HCT116 (cell line): ENCODE data around the gene IFI27L2.

Source experiments
- CEBPB ChIP-seq: IDR thresholded peaks from 2 replicates; pipeline ENCODE4 v1.6.1; 2012; ENCODE audit warnings: low read depth
- CTCF ChIP-seq, 3 experiments: fragments of 200-600 bp in 1 of 3; sonication (generic) in 1 of 3; IDR thresholded peaks in 2 of 3; conservative IDR thresholded peaks in 1 of 3; 2 replicates each; pipeline ENCODE4 v1.5.1; 2012 to 2017; ENCODE audit warnings: low read depth in 2 of 3, low read length in 2 of 3, antibody characterized with exemption in 1 of 3, borderline replicate concordance in 1 of 3, control low read depth in 1 of 3, mild to moderate bottlenecking in 1 of 3, mixed read lengths in 1 of 3, mixed run types in 1 of 3, moderate library complexity in 1 of 3; ENCODE audit not compliant: insufficient read depth in 1 of 3
- EZH2 ChIP-seq: fragments of 200-600 bp; sonication (generic); IDR thresholded peaks from 2 replicates; pipeline ENCODE4 v1.6.1; 2017; ENCODE audit warnings: antibody characterized with exemption, mixed run types
- POLR2A ChIP-seq: IDR thresholded peaks from 2 replicates; pipeline ENCODE4 v1.7.0; 2011; ENCODE audit warnings: borderline replicate concordance; ENCODE audit not compliant: insufficient read depth, insufficient read length; ENCODE audit errors: extremely low read depth
- POLR2AphosphoS5 ChIP-seq: IDR thresholded peaks from 2 replicates; pipeline ENCODE4 v1.6.1; 2011; ENCODE audit warnings: mild to moderate bottlenecking, low read depth, low read length, moderate library complexity
- SRF ChIP-seq: IDR thresholded peaks from 2 replicates; pipeline ENCODE4 v1.6.1; 2012; ENCODE audit warnings: low read depth
- TF ChIP-seq, protein P1 (sequence below): IDR thresholded peaks from 2 replicates; pipeline ENCODE4 v1.6.1; 2012; ENCODE audit warnings: low read depth

DNA sequence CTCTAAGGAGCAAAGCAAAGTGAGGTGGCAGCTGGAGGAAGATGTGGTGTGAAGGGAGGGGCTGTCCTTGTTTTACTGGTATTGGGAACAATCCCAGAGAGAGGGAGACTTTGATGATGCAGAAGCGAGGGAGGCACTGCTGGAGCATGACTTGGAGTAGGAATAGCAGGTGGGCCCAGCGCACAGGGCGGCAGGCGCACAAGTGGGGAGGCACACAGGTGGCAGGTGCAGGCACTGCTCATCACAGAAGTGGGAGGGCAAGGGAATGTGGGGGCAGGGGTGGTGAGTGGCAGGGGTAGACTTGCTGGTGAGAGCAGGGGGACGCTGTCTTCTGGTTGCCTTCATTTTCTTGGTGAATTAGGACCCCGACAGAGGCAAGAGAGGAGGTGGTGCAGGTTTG lies 30.4 kb downstream of the IFI27L2 start:
- TF ChIP-seq POLR2A (no peak), CTCF (IDR thresholded peaks at IDR 0.05 in 2 of 3, conservative IDR thresholded peaks at IDR 0.05 in 1 of 3; ENCODE audit: borderline replicate concordance in 1 of 3, insufficient read depth in 1 of 3, low read depth in 2 of 3, low read length in 2 of 3) (no peak), EZH2 (no peak), CEBPB (no peak), POLR2AphosphoS5 (no peak), SRF (no peak)
- TF ChIP-seq, protein P1, sequence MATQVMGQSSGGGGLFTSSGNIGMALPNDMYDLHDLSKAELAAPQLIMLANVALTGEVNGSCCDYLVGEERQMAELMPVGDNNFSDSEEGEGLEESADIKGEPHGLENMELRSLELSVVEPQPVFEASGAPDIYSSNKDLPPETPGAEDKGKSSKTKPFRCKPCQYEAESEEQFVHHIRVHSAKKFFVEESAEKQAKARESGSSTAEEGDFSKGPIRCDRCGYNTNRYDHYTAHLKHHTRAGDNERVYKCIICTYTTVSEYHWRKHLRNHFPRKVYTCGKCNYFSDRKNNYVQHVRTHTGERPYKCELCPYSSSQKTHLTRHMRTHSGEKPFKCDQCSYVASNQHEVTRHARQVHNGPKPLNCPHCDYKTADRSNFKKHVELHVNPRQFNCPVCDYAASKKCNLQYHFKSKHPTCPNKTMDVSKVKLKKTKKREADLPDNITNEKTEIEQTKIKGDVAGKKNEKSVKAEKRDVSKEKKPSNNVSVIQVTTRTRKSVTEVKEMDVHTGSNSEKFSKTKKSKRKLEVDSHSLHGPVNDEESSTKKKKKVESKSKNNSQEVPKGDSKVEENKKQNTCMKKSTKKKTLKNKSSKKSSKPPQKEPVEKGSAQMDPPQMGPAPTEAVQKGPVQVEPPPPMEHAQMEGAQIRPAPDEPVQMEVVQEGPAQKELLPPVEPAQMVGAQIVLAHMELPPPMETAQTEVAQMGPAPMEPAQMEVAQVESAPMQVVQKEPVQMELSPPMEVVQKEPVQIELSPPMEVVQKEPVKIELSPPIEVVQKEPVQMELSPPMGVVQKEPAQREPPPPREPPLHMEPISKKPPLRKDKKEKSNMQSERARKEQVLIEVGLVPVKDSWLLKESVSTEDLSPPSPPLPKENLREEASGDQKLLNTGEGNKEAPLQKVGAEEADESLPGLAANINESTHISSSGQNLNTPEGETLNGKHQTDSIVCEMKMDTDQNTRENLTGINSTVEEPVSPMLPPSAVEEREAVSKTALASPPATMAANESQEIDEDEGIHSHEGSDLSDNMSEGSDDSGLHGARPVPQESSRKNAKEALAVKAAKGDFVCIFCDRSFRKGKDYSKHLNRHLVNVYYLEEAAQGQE = no peak
